Measurements from ENCODE around the gene CYBB.

Gene CYBB

GRCh38 chrX:37779857-37780256 lies at the start of gene CYBB:
TSS of gene CYBB (plus strand) at chrX:37780059. CDS start at chrX:37780078, 19 bp downstream.
- TF ChIP-seq CTCF (IDR thresholded peaks at IDR 0.05; ENCODE audit: borderline replicate concordance, insufficient read depth, low read depth, low read length) = no peak
- peak within 1 kb of the TSS; percentile 46 for H3K4me3 ChIP-seq (ENCODE audit: low read depth, low read length)

- H3K4me3 ChIP-seq (ENCODE audit: low read depth, low read length) = no peak overlapping the region
- peak; percentile 79 for TF ChIP-seq CTCF (IDR thresholded peaks at IDR 0.05; ENCODE audit: borderline replicate concordance, insufficient read depth, low read depth, low read length)
Measured at GRCh38 chrX:37745354-37745753, 34.5 kb upstream of the CYBB start.

- no peak for TF ChIP-seq CTCF (IDR thresholded peaks at IDR 0.05; ENCODE audit: borderline replicate concordance, insufficient read depth, low read depth, low read length)
- H3K4me3 ChIP-seq (ENCODE audit: low read depth, low read length) = no peak overlapping the region
Measured at GRCh38 chrX:37745835-37746217, 34.0 kb upstream of the CYBB start.

GRCh38 chrX:37746218-37746941 lies 33.5 kb upstream of the CYBB start:
- TF ChIP-seq CTCF (IDR thresholded peaks at IDR 0.05; ENCODE audit: borderline replicate concordance, insufficient read depth, low read depth, low read length) = no peak
- H3K4me3 ChIP-seq (ENCODE audit: low read depth, low read length) = no peak overlapping the region

- H3K4me3 ChIP-seq (ENCODE audit: low read depth, low read length) = no peak overlapping the region
- no peak for TF ChIP-seq CTCF (IDR thresholded peaks at IDR 0.05; ENCODE audit: borderline replicate concordance, insufficient read depth, low read depth, low read length)
Measured at GRCh38 chrX:37746951-37747350, 32.9 kb upstream of the CYBB start.

- no peak for TF ChIP-seq CTCF (IDR thresholded peaks at IDR 0.05; ENCODE audit: borderline replicate concordance, insufficient read depth, low read depth, low read length)
- H3K4me3 ChIP-seq (ENCODE audit: low read depth, low read length) = no peak overlapping the region
Measured at GRCh38 chrX:37752281-37752680, 27.6 kb upstream of the CYBB start.

GRCh38 chrX:37752936-37753335 lies 26.9 kb upstream of the CYBB start:
- H3K4me3 ChIP-seq (ENCODE audit: low read depth, low read length) = no peak overlapping the region

More at GRCh38 chrX:37752936-37753335, 26.9 kb upstream of the CYBB start:
- TF ChIP-seq CTCF (IDR thresholded peaks at IDR 0.05; ENCODE audit: borderline replicate concordance, insufficient read depth, low read depth, low read length) = no peak
